Spinal cord (tissue), 10 donors: Measurements from ENCODE around the gene APOB. TPM values are rescaled to one million over a fixed set of nuclear protein-coding genes. Genes with fewer than 3 reads are reported as not detected.
A peak's percentile ranks its signal among the peaks of the same experiment; 100 is the strongest.

Experiments used
- DNase-seq, 6 donors: peaks; one replicate each; pipeline versions ENCODE4 v3.0.0 to v3.0.0-alpha.2; 2013 to 2015; ENCODE audit warnings: low spot score in 6 of 6, low read depth in 4 of 6
- H3K27ac ChIP-seq: one replicate; pipeline ENCODE4 v1.5.1; 2013; ENCODE audit warnings: low read depth, low read length, control low read depth
- H3K27me3 ChIP-seq: one replicate; pipeline ENCODE4 v1.6.1; 2013; ENCODE audit warnings: low read length; ENCODE audit not compliant: control insufficient read depth, insufficient read depth
- H3K36me3 ChIP-seq: one replicate; pipeline ENCODE4 v1.6.1; 2013; ENCODE audit warnings: low read length; ENCODE audit not compliant: control insufficient read depth, insufficient read depth
- H3K4me1 ChIP-seq: one replicate; pipeline ENCODE4 v1.6.1; 2013; ENCODE audit warnings: low read length; ENCODE audit not compliant: control insufficient read depth, insufficient read depth
- H3K4me3 ChIP-seq: one replicate; pipeline ENCODE4 v1.5.1; 2013; ENCODE audit warnings: low read depth, low read length, control low read depth
- H3K9me3 ChIP-seq: one replicate; pipeline ENCODE4 v1.6.1; 2013; ENCODE audit warnings: low read length; ENCODE audit not compliant: control insufficient read depth, insufficient read depth
- WGBS: methylation state at CpG from one replicate; pipeline ENCODE4 v1.1.5; 2013; ENCODE audit warnings: missing lambda C conversion rate; ENCODE audit not compliant: insufficient coverage; 5-methylcytosine and 5-hydroxymethylcytosine counted together
- polyA plus RNA-seq, 2 donors: library from polyadenylated mRNA; unstranded; fragments of 120-200 nt; gene quantifications; one replicate each; pipeline ENCODE4 v1.2.1, GENCODE V29; 2013; ENCODE audit not compliant: insufficient read length in 2 of 2
- total RNA-seq, 2 donors: library from RNA; depleted of rRNA in 1 of 2; stranded (reverse); fragments of 120-200 nt in 1 of 2; fragments of >200 nt in 1 of 2; gene quantifications; one replicate each; pipeline versions ENCODE4 v1.2.3 to v1.2.4, GENCODE V29; 2013 to 2014
- donor health status: healthy.

Gene APOB
- total and polyA plus RNA-seq, 4 donors: 0.27 to 1.2 (median 0.50) TPM

GRCh38 chr2:21005700-21006422, 38.0 kb downstream of the APOB start:
- no peak overlapping the region for H3K4me3 ChIP-seq
- no peaks in the 10 kb centered on the region for H3K36me3 ChIP-seq
- DNase-seq: no peak
- no peaks in the 10 kb centered on the region for H3K27me3 ChIP-seq
- WGBS: 90% methylated on average over 6 of the region's 9 CpGs
- no peaks in the 10 kb centered on the region for H3K4me1 ChIP-seq
- H3K9me3 ChIP-seq: no peaks in the 10 kb centered on the region
- no peak overlapping the region for H3K27ac ChIP-seq

GRCh38 chr2:21005111-21005699, 38.7 kb downstream of the APOB start:
- no peaks in the 10 kb centered on the region for H3K36me3 ChIP-seq
- no peaks in the 10 kb centered on the region for H3K9me3 ChIP-seq
- H3K4me3 ChIP-seq: no peak overlapping the region
- no peaks in the 10 kb centered on the region for H3K27me3 ChIP-seq
- 98% methylated on average over 6 of the region's 9 CpGs for WGBS
- H3K27ac ChIP-seq: no peak overlapping the region
- DNase-seq: no peak
- no peaks in the 10 kb centered on the region for H3K4me1 ChIP-seq

GRCh38 chr2:21004181-21004572, 39.7 kb downstream of the APOB start:
- Histone ChIP-seq H3K36me3 (no peaks in the 10 kb centered on the region), H3K9me3 (no peaks in the 10 kb centered on the region), H3K27ac (no peak overlapping the region), H3K27me3 (no peaks in the 10 kb centered on the region), H3K4me1 (no peaks in the 10 kb centered on the region), H3K4me3 (no peak overlapping the region)
- no peak for DNase-seq
- WGBS: 100% methylated on average over 4 of the region's 10 CpGs

- Histone ChIP-seq H3K27me3 (no peaks in the 10 kb centered on the region), H3K4me3 (no peak overlapping the region), H3K27ac (no peak overlapping the region), H3K9me3 (no peaks in the 10 kb centered on the region), H3K4me1 (no peaks in the 10 kb centered on the region), H3K36me3 (no peaks in the 10 kb centered on the region)
- WGBS: no CpG with 5 or more reads among the region's 2 CpGs
- no peak for DNase-seq
These were observed 40.2 kb downstream of the APOB start for GRCh38 chr2:21003572-21004180.

- H3K4me1 ChIP-seq: no peaks in the 10 kb centered on the region
- DNase-seq: no peak
- WGBS: 75% methylated on average over 4 of the region's 4 CpGs
- no peaks in the 10 kb centered on the region for H3K36me3 ChIP-seq
- H3K27me3 ChIP-seq: no peaks in the 10 kb centered on the region
- no peak overlapping the region for H3K27ac ChIP-seq
- H3K9me3 ChIP-seq: no peaks in the 10 kb centered on the region
- H3K4me3 ChIP-seq: no peak overlapping the region
These were observed 41.1 kb downstream of the APOB start for GRCh38 chr2:21002814-21003192.

- 100% methylated on average over 1 of the region's 9 CpGs for WGBS
- H3K27me3 ChIP-seq: no peaks in the 10 kb centered on the region
- no peaks in the 10 kb centered on the region for H3K4me1 ChIP-seq
- H3K27ac ChIP-seq: no peak overlapping the region
- DNase-seq: no peak
- no peaks in the 10 kb centered on the region for H3K9me3 ChIP-seq
- no peak overlapping the region for H3K4me3 ChIP-seq
- H3K36me3 ChIP-seq: no peaks in the 10 kb centered on the region
These were observed 41.7 kb downstream of the APOB start for GRCh38 chr2:21001988-21002813.

- DNase-seq: no peak
- 87% methylated on average over 3 of the region's 4 CpGs for WGBS
These were observed 42.5 kb downstream of the APOB start for GRCh38 chr2:21001225-21001946.

GRCh38 chr2:20999906-21000645, 43.8 kb downstream of the APOB start:
- no peaks in the 10 kb centered on the region for H3K4me1 ChIP-seq
- no peak overlapping the region for H3K4me3 ChIP-seq
- WGBS: 67% methylated on average over 4 of the region's 4 CpGs
- DNase-seq: peak in 1 of 6 donors; percentile 18
- H3K9me3 ChIP-seq: no peaks in the 10 kb centered on the region
- no peaks in the 10 kb centered on the region for H3K27me3 ChIP-seq
- no peak overlapping the region for H3K27ac ChIP-seq
- H3K36me3 ChIP-seq: no peaks in the 10 kb centered on the region

More at GRCh38 chr2:21001225-21001946, 42.5 kb downstream of the APOB start:
- Histone ChIP-seq H3K9me3 (no peaks in the 10 kb centered on the region), H3K4me3 (no peak overlapping the region), H3K27ac (no peak overlapping the region), H3K27me3 (no peaks in the 10 kb centered on the region), H3K4me1 (no peaks in the 10 kb centered on the region), H3K36me3 (no peaks in the 10 kb centered on the region)
